GM19328 (cell line): ENCODE measurements around the gene ADAMTS12.

Experiments
- ATAC-seq: cut with Tn5 transposase; IDR thresholded peaks from one replicate; pipeline ENCODE4 v1.9.1; 2021; ENCODE audit warnings: mild to moderate bottlenecking, moderate library complexity; ENCODE audit not compliant: unreplicated experiment

Gene ADAMTS12

DNA sequence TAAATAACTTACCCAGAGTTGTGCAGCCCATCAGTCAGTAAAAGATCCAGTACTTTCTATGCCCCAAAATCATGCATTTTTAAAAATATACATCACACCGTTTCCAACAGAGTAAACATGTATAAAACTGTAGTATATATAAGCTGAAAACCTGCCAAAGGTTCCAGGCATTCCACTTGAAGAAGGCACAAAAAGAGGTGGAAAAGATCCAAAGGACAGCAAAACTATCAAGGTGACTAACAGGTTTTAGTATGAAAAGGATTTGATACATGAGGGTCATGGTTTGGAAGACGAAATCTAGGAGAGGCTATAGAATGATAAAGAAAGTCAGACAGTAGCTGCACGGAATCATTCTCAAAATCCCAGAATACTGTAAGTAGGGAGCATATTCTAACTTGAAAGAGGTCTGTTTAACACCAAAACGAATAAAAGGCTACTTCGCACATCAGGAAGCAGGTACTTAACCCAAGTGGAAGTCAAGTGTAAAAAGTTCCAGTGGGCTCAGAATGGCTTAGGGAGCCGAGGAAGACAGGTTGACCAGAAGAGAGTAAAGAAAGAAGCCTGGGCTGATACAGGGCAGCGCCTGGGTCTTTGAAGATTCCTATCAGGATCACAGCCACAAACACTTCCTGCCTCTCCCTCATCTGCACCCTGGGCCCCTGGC lies 207.2 kb downstream of the ADAMTS12 start:
- no peak for ATAC-seq

DNA sequence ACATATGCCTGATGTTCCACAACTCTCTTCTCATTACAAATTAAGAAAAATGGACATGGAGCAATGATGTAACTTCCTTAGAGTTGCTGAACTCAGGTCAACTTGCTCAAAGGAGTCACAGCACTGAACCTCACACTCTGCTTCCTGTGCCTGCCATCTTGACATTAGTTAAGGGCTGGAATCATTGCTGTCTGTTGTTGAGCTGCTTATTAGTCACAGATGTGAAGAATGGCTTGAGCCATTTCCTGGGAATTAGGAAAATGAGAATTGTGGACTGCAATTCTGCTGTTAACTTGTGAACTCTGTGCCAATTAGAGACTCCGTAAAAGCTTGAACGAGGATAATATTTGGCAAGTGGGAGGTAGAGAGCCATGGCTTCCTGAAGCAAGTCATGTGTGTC lies 212.0 kb downstream of the ADAMTS12 start:
- ATAC-seq: no peak

DNA sequence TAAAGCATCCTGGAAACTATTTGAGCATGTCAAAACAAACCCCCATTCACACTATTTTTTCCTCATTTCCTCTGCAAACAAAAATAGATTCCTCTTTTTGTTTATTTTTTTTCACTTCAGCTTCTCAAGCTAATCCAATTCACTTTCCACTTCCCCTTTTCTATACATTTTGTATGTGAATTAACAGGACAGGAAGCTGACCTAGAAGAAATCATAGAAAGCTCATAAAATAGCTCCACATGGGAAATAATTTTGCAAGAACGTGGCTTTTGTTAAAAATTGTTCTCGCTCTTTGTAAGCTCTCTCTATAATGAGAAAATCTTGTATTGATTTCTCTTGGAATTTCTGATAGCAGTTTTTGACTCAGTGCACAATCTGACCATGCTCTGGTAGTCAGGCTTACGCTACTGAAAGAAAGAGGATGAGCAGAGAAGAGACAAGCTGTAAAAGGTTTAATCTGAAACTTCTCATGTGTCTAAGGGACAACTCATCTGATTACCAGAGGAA lies 215.8 kb downstream of the ADAMTS12 start:
- ATAC-seq: peak; percentile 50

DNA sequence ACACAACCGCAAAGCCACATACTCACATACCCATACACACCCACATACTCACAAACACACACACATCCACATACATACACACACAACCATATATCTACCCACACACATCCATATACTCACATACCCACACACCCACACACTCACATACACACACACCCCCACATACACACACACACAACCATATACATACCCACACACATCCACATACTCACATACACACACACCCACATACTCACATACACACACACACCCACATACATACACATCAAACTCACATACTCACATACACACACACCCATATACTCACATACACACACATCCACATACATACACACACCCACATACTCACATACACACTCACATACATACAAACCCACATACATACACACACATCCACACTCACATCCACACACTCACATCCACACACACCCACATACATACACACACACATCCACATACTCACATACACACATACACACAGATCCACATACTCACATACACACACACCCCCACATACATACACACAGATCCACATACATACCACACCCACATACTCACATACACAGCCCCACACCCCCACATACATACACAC lies 220.0 kb downstream of the ADAMTS12 start:
- no peak for ATAC-seq

DNA sequence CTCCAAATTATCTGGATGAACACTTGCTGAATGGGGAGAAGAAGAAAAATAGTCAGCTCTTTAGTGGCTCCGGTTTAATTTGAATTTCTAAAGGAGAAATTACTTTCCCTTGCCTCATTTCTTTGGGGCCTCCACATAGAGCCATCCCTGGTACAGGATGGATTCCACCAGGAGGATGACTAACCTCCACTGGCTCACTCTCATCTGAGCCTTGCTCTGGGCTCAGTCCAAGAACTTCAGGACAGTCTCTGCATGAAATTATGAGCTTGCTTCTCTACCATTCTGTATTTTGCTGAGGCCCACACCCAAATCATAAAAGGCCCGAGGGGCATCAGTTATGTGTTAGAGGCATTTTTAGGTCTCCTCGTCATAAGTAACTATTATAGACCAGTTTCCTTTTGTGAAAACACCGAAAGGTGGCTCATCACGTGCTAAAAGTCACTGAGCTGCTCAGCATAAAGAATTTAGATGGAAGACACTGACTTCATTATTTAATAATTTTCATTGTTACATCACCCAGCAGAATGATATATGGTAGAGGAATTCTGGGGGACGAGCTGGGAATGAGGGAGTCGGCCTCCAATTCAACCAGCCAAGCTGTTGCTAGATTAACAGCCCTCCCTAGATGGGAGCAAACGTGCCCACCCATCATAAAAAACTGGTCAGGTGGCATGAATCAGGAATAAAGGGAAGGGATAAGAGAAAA lies 228.9 kb downstream of the ADAMTS12 start:
- no peak for ATAC-seq

DNA sequence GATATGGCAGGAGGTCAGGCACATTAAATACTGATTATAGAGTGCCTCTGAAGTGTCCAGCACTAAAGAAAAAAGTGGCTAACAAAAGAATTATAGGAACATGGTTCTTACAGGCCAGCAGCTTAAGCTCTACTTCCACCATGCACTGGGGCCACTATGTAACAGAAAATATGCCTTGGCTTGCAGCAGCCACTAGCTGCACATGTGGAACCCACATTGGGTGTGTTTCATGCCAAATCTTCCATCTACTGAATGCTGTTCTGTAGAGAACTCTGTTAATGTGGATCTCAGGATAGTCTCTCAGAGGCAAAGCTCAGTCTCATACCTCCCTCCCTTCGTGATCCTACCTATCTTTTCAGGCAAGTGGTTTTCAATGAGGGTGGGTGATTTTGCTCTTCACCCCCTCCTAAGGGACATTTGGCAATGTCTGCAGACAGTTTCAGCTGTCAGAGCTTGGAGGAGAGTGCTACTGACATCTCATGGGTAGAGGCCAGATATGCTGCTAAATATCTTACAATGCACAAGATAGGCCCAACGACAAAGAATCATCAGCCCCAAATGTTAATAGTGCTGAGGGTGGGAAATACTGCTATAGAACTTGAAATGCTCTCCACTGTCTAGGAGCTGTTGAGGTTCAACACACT lies 232.1 kb downstream of the ADAMTS12 start:
- ATAC-seq: no peak

DNA sequence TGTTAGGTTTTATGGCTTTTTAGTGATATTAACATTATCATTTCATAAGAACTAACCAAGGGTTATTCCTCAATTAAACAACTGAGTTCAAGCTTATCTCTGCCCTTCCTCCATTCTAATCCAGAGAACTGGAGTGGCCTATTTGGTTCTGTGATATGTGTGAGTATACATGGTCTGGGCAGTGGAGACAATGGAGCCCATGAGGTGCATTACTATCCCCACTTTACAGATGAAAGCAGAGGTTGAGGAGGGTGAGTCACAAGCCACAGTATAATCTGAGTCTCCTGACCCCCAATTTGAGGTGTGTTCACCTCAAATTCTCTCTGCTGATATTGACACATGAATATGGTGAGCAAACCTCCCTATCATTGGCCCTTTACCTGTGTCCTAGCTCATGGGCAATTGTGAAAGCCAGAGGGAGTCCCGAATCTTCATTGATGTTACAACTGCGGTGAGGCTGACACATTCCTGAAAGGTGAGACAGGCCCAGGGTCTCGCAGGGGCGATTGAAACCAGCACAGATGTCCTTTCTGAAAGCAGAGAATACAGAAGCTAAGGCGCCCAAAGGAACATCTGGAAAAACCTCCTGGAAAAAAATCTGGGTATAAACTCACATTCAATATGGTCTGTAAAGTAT lies 233.9 kb downstream of the ADAMTS12 start:
- ATAC-seq: no peak

DNA sequence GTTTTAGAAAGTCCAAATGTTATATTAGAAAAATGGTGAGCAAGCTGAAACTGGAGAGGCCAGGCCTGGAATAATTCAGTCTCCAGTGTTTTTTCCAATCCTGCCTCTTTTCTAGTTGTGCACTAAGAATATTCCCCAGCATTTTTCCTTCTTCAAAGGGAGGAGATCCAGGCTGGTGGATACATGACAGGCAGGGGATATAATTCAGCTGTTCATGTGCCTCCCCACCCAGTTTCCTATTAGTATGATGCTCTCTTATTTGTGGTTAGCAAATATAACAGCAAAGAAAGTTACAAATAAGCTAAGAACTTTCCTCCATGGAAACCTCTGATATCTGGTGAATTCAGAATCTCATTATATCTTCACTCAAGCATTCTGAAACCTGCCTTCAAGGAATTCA lies 234.6 kb downstream of the ADAMTS12 start:
- no peak for ATAC-seq

DNA sequence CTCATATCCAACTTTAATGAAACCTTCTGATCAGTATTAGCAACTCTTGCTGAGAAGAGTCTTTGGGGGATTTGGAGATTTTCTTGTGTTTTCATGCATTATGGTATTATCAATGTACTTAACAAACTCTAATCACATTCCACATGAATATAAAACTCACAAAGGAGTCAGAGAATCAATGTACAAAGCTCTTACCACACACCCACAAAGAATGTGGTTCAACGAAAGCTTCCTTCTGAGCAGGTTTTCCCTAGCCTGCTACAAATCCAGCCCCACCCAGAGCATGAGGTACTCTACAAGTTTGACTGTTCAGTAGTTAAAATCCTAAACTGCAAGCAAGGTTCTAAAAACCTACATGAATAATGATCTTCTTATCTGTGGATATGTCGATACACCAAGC lies 240.9 kb downstream of the ADAMTS12 start:
- ATAC-seq: no peak

DNA sequence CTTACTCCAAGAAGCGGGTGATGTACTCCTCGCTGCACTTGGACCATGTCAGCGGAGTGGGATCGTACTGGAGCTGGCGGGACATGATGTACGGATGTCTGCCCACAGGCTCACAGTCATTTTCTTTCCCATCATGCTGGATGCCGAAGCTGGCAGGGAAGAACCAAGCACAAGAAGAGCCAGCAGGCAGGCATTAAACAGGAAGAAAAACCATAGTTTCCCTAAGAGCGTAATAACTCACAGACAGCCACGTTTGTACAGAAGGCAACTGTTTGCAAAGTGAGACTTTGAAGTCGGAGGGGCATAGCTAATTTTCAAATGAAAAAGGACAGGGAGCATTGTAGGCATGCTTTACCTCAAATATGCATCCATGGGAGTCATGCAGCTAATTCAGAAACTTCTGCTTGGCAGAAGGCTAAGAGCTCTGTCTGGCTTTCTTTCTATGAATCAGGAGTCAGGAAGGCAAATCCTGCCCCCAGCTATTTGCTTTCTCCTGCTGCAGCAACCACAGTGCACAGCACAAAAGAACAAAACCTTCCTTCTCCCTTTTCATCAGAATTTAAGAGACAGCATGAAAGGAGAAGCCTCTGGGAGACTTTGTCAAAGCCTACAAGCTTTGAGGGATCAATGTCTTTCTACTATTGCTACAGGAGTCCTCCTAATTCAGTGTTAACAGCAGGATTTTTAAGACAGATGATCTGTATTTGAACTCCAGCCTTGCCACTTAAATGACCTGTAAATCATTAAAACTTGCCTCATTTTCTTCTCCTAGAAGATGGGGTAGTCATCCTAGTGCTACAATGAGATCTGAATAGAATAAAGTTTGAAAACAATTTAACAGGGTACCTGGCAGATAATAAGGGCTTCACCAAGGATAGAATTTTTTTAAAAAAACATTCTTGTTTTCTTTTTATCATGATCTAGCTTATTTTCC lies 242.0 kb downstream of the ADAMTS12 start:
- no peak for ATAC-seq

DNA sequence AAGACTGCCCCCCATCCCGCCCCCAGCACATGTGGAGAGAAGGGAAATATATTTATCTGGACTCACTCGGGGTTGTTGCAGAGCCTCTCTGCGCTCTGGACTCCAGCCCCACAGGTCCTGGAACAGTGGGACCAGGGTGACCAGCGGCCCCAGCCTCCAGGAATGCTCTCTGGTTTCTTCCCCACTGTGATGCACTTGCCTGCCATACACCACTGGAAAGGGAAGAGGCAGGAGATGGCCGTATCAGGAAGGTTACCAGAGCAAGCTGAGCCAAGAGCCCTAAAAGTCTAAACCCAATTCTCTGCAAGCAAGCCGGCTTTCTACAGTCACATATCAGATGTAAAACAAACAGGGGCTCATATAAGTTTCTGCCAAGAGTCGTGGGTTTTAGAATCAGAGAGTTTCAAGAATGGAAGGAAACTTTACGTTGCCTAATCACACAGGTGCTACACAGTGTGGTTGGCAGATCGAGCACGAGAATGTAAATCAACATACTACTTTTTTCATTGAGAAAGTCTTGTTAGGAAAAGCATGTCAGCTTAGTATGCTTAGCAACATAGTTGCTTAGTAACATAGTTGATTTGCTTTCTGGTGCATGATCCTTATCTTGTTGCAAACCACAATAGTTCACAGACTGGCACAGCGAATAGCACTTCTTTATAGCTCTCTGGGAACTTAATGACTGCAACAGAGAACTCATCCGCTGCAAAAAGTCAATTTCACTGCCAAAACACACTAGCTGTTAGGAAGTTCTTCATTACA lies 249.9 kb downstream of the ADAMTS12 start:
- no peak for ATAC-seq

DNA sequence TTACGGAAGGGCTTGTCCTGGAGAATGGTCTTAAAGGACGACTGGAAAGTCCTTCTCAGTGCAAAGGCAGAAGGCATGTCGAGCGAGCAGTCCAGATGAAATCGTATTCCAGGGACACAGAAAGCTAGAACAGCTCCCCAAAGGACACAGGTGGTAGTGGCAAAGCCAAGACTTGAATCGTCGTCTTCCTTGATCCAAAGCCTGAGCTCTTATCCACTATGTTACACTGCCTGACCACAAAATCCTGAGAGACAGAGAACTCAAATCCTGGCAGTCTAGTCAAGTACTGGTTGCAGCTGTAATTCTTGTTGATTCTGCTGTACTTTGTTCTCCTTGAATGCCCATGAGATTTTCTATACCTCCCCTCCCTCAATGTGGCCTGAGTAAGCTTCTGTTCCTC lies 252.3 kb downstream of the ADAMTS12 start:
- ATAC-seq: no peak

DNA sequence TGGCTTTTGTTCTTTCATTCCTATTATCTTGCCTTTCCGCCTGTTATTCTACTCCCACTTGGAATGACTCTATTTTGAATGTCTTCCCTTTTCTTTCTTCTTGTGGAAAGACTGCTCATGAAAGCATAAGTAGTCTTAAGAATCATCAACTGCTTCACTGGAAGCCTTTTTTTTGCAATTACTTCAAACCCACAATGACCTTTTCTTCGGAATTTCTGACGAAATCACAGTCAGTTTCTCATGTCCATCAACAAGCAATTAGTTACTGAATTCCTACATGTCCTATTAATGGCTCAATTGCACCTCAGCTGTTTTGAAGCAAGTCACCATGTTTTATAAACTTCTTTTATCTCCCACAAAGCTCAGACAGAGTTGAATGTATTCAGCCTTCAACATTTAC lies 254.8 kb downstream of the ADAMTS12 start:
- ATAC-seq: no peak

DNA sequence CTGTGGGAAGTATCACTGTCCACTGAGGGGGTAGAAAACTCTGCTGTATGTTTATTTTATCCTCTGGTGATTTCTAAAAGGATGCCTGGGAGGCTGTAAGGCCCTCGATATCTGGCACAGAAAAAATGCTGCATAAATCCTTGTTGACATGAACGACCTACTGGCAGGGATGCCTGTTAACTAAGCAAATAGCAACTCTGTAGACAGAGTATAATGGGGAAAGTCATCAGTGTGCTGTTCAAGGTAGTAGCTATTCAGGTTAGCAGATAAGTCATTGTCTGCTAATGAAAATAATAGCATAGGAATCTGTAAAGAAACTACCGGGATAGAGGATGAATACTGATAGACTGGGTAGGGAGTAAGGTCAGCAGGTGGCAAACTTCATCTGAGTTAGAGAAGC lies 256.2 kb downstream of the ADAMTS12 start:
- ATAC-seq: no peak

DNA sequence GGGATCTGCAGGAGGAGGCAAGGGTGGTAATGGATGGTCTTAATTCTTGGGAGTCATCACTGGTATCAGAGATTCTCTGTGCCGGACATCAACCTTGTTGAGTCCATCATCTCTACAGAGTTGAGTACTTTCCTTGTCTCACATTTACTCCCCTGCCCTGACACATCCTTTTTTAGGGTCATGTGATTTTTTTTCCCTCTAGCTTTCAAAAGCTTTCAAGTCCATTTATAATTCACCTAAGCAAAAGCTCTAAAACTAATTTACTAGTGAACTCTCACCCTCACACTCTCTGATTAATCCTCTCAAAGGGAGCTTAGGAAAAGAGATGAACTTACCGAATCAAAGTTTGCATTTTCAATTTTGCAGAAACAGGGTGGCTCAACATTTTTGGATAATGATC lies 258.1 kb downstream of the ADAMTS12 start:
- ATAC-seq: no peak

DNA sequence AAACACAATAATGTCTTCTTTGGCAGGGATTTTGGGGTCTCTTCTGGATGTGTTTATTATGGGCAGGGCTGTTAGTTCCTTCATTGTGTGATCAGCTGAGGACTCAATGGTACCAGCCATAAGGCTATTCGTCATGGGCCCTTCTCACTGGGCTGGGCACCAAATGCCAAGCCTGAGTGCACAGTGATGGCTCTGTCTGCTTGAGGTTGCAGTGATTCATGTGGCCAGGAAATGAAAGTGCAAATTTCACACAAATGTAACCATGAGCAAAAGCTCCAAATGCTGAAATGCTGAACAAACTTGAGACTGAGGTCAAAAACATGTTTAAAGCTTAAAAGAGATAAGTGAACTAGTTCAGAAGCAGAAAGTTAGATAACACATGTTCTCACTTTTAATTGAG lies 260.0 kb downstream of the ADAMTS12 start:
- ATAC-seq: peak; percentile 84

DNA sequence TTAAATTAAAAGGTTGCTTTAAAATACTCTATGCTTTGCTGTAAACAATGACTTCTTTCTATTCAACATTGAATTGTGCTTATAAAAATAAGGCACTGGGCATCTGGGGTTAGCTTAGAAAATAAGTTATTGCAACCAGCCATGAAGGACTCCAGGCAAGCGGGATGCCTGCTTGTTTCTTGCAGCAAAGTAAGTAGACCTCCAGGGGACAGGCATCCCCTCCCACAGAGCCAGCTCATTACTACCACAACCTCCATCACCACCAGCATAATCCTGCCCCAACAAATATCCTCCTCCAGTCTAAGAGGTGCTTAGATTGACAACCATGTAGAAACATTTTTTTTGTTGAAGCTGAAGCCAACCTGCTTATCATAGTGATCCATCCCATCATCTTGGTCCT lies 260.7 kb downstream of the ADAMTS12 start:
- ATAC-seq: no peak

DNA sequence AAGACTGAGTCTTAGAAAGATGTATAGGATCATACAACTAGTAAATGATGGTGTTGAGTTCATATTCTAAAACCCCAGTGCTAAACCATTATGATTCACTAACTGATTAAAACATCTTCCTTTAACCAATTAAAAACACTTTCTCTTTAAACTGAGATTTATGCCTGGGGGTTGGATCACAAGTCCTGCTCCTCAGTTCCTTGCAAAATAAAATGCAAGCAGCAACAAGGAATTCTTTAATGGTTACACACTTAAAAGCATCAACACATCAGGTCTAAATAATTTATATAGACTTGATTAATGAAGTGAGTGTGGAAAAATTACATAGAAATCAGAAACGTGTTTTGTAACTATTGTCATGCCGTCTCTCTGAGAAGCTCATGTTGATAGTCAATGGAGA lies 261.8 kb downstream of the ADAMTS12 start:
- ATAC-seq: no peak

DNA sequence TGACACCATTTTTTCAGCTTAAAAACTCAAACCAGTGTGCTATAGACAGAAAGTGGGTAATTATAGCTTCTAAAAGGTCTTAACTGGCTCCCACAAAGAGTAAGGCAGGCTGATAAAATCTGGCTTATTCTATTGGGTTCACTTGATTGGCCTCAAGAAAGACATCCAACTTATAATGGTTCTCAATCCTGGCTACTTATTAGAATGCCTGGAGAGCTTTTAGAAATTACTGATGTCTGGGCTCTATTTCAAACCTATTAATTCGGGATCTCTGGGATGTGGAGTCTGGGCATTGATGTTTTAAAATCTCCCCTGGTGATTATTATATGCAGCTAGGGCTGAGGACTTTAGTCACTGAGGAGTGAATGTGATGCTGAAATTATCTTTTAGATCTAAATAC lies 263.0 kb downstream of the ADAMTS12 start:
- no peak for ATAC-seq
